GM20431 (cell line): Measurements from ENCODE around the gene ELOVL3.

Experiments
- in situ Hi-C: fragments of 300-500 bp; cut with MseI, MboI; formaldehyde crosslinking; loops from one replicate; pipeline ENCODE4 v1.15.0; 2020; ENCODE audit warnings: low sequenced_read_pairs; ENCODE audit not compliant: unreplicated experiment

The ELOVL3 gene

DNA sequence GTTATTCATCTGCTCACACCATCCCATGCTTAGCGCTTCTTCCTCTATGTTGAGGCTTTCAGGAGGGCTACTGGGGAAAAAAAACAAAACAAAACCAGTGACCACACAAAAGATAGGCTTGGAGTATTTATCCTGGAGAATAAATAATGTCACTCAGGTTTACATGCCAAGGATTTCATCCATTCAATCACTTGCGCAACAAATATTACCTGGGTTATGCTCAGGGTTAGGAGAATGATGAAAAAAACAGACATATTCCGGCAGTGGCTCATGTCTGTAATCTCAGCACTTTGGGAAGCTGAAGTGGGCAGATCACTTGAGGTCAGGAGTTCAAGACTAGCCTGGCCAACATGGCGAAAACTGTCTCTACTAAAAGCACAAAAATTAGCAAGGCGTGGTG is 3.3 kb upstream of the ELOVL3 start:
- in situ Hi-C loops: no loop called here

DNA sequence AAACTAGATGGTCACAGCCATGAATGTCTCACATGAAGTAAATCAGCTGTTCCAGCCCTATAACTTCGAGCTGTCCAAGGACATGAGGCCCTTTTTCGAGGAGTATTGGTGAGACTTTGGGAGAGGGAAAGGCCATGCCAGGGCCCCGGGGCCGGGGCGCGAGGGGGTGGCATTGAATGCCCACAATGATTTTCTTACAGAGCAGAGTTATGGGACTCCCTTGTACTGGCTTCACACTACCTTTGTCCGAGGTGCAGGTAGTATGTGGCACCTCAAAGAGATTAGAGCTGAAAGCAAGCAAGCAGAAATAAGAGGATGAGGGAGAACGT is 407 bp downstream of the ELOVL3 start:
- in situ Hi-C loops: loop anchor here (25.0 kb wide), 2 partner anchors 261 to 361 kb away; no protein-coding TSS in a partner anchor

DNA sequence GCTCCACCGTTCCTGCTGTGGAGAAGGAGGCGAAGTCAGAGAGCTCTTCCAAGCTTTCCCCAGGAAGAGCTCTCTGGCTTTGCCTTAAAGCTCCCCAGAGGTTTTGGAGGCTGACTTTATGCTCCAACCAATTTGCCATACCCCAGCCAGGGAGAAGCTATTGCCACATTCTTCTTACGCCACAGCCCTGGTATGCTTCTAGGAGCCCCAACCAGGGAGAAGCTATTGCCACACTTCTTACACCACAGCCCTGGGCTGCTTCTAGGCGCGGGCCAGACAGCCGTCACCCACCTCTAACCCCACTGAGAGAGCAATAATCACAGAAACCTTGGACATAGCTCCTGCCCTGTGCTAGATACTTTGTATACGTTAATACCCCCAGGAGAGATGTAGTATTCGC is 951 bp downstream of the ELOVL3 start:
- in situ Hi-C loops: loop anchor here (25.0 kb wide), 2 partner anchors 260 to 360 kb away; no protein-coding TSS in a partner anchor

- in situ Hi-C loops: loop anchor here (10.0 to 25.0 kb wide), 3 partner anchors 125 to 357 kb away; no protein-coding TSS in a partner anchor
Observed at GRCh38 chr10:102229810-102230263, 3.7 kb downstream of the ELOVL3 start.

- in situ Hi-C loops: loop anchor here (10.0 to 25.0 kb wide), 3 partner anchors 124 to 357 kb away; no protein-coding TSS in a partner anchor
Observed at GRCh38 chr10:102230264-102230860, 4.3 kb downstream of the ELOVL3 start.

DNA sequence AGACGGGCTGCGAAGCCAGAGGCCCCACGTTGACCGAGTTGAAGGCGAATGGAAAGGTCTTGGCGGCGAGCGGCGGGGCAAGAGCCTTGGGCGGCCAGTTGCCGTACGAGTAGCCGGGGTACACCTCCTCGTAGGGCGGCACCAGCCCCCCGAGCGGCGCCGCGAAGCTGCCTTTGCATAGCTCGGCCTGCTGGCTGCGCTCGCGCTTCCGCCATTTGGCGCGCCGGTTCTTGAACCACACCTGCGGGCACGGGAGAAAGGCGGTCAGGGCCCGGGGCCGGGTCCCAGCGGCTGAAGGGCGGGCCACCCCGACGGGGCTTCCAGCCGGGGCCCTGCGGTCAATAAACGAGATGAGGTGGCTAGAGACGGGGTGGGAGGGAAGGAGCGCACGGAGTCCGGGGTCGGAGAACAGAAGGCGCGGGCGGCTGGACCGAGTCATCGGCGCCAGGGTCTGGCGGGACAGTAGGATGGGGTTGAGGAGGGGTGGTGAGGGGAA is 4.8 kb downstream of the ELOVL3 start:
- in situ Hi-C loops: loop anchor here (10.0 to 25.0 kb wide), 3 partner anchors 124 to 356 kb away; no protein-coding TSS in a partner anchor

DNA sequence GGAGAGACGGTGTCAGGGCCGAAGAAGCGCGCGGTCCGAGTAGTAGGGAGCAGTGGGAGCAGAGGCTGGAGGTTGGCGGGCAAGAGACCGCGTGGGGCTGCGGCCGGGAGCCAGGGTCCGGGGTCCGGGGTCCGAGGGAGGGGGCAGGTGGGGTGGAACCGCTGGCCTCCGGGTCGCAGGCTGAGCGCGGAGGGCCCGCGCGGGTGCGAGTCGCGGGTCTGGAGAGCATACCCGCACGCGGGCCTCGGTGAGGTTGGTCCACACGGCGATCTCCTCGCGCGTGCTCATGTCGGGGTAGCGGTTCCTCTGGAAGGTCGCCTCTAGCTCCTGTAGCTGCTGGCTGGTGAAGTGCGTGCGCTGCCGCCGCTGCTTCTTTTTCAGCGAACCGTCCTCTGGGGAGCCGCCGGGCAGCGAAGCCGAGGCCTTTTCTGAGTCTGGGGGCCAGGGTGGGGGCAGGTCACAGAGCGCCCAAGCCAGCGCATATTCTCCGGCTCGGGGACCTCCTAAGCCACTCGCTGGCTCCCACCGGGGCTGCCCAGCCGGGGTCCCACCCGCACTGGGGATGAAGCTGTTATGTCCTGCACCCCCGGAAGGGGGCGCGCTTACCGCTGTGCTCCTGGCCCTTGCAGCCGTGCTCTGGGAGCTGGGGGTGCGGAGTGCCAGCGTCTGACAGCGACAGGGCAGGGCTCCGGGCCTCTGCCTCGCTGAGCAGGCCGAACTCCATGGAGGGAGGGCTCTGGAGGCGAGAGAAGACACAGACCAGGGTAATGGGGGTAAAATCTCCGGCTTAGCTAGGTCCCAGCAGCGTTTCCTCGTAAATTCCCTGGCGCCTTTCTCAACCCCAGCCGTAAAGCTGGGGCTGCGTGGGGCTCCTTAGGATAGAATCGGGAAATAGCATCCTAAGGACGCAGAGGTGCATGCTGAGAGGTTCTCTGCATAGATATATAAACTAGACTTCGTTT is 5.5 kb downstream of the ELOVL3 start:
- in situ Hi-C loops: loop anchor here (10.0 to 25.0 kb wide), 3 partner anchors 123 to 356 kb away; no protein-coding TSS in a partner anchor

GRCh38 chr10:102233997-102234396 is 7.9 kb downstream of the ELOVL3 start:
- in situ Hi-C loops: loop anchor here (10.0 to 25.0 kb wide), 3 partner anchors 121 to 353 kb away; no protein-coding TSS in a partner anchor

GRCh38 chr10:102234888-102235597 is 8.9 kb downstream of the ELOVL3 start:
- in situ Hi-C loops: loop anchor here (10.0 to 25.0 kb wide), 3 partner anchors 120 to 352 kb away; no protein-coding TSS in a partner anchor

- in situ Hi-C loops: loop anchor here (10.0 to 25.0 kb wide), 3 partner anchors 119 to 352 kb away; no protein-coding TSS in a partner anchor
Observed at GRCh38 chr10:102235598-102235920, 9.5 kb downstream of the ELOVL3 start.

DNA sequence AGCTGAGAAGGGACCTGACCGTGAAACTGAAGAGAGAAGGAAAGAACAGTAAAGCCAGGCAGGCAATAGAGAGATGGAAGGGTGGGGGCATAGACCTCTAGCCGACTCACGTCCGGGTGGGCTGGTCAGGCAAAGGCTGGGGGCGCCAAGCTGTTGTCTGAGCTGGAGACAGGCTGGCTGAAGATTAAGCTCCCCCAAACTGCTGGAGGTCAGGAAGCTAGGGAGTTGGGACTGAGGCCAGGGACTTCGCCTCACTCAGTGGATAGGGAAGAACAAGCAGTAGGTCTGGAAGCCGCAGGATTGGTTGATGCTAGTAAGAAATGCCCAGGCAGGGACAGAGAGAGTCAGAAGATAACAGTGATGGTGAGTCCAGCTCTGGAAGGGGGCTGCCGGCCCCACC is 9.9 kb downstream of the ELOVL3 start:
- in situ Hi-C loops: loop anchor here (10.0 to 25.0 kb wide), 3 partner anchors 119 to 351 kb away; no protein-coding TSS in a partner anchor

DNA sequence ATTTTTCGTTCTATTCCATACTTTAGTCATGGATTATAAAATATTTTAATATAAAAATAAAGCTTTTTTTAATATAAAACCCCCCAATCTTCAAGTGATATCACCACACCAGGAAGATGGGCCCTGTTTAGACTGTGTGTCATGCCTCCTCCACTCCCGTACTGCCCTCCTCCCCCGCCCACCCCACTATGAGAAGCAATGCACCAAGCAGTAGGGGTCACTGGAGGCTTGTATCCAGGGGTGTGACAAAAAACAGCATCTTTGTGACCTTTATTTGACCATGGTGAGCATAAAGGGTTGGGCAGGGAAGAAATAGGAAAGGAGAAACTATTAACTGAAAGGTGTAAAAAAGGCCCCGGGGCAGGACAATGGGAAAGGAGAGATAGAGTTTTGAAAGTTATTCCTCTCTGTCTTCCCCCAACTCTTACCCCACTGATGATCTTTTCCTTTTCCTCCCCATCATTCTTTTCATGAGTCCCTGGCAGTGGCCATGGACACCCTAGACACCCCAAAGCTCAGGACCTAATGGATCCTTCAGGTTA is 11.7 kb downstream of the ELOVL3 start:
- in situ Hi-C loops: loop anchor here (10.0 to 25.0 kb wide), 3 partner anchors 117 to 350 kb away; no protein-coding TSS in a partner anchor

- in situ Hi-C loops: loop anchor here (25.0 kb wide), 2 partner anchors 247 to 347 kb away; no protein-coding TSS in a partner anchor
Observed at GRCh38 chr10:102240467-102241031, 14.4 kb downstream of the ELOVL3 start.

- in situ Hi-C loops: loop anchor here (25.0 kb wide), 2 partner anchors 246 to 346 kb away; no protein-coding TSS in a partner anchor
Observed at GRCh38 chr10:102241032-102241443, 14.9 kb downstream of the ELOVL3 start.

DNA sequence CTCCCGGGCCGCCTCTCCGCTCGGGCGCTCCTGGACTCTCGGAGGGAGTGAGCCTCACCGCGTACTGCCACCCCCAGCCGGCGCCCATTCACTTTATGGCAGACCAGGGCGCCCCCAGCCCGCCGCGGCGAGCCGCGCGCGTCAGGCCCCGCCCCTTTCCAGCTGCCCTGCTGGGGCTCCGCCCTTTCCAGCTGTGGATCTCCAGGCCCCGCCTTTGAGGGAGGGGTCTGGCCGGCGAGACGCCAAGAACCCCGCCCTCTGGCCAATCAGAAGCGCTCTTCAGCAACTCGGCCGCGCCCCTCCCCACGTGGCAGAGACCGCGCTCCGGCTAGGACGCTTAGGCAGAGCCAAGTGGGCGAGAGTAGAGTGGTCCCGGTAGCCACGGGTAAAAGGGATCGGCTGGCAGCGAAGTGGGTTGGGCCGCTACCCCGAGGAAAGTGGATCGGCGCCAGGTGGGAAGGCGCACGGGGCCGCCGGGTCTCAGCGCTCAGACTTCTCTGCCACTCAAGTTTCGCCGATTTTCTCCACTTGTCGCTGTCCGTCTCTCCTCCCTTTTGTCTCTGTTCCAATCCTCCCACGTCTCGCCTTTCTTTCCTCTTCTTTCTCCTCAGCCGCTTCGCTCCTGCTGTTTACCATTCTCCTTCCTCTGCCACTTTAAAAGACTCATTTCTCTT is 15.5 kb downstream of the ELOVL3 start, which contains the start of gene PITX3:
Gene PITX3 (minus strand): TSS at position 69 of the 674 bp plus-strand sequence. CDS start 9,432 bp downstream, outside the sequence.
- in situ Hi-C loops: loop anchor here (25.0 kb wide), 2 partner anchors 246 to 346 kb away; no protein-coding TSS in a partner anchor

- in situ Hi-C loops: loop anchor here (25.0 kb wide), 2 partner anchors 245 to 345 kb away; no protein-coding TSS in a partner anchor
Observed at GRCh38 chr10:102242118-102242485, 16.0 kb downstream of the ELOVL3 start.

- in situ Hi-C loops: loop anchor here (25.0 kb wide), 2 partner anchors 244 to 344 kb away; no protein-coding TSS in a partner anchor
Observed at GRCh38 chr10:102243309-102243708, 17.2 kb downstream of the ELOVL3 start.
